ENCODE results near the gene PDCD1LG2.

DNA sequence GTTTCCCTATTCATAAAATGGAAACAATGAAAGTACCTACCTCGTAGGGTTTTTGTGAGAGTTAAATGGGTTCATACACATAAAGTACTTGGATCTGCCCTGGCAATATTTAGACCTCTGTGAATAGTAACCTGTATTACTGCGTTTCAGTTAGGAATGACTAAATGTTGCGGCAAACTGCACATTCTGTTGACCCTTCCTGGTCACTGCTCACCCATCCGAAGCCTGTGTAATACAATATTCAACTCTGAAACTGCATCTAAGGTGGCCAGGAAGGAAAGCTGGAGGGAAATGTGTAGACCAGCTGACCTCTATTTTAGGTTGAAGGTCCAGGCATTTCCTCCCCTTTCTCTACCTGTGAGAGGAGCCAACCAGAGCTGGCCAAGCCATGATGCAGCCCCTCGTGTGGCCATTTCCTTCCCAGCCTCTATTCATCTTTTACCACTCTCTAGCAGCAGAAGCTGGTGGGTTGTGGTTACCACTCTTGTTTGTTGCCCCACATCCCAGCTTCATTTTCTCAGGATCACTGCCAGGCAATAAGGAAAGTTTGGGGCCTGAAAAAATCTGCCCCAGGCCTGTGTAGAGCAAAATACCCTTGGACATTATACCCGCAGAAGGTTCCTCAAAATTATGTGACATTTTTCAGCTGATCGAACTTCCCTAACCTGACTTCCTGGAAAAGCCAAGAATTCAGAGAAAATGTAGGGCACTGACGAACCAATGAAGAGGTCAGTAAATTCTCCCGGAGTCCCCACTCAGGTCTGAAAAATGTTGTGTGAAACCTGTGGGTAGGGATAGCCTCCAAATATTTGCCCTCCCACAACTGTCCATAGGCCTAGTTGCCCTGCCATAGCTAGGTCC, 20.5 kb upstream of the PDCD1LG2 start:
- TF ChIP-seq, protein P1, sequence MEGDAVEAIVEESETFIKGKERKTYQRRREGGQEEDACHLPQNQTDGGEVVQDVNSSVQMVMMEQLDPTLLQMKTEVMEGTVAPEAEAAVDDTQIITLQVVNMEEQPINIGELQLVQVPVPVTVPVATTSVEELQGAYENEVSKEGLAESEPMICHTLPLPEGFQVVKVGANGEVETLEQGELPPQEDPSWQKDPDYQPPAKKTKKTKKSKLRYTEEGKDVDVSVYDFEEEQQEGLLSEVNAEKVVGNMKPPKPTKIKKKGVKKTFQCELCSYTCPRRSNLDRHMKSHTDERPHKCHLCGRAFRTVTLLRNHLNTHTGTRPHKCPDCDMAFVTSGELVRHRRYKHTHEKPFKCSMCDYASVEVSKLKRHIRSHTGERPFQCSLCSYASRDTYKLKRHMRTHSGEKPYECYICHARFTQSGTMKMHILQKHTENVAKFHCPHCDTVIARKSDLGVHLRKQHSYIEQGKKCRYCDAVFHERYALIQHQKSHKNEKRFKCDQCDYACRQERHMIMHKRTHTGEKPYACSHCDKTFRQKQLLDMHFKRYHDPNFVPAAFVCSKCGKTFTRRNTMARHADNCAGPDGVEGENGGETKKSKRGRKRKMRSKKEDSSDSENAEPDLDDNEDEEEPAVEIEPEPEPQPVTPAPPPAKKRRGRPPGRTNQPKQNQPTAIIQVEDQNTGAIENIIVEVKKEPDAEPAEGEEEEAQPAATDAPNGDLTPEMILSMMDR (IDR thresholded peaks at IDR 0.05), result no peak
- no peak for TF ChIP-seq POLR2AphosphoS5 (IDR thresholded peaks at IDR 0.05; ENCODE audit: low read depth, low read length)

Measured in Panc1 (cell line).